ACC112 (cell line): ENCODE measurements around the gene PTPRN2.

Experiments used
- H2AFZ ChIP-seq: fragments of 200-600 bp; sonication (generic); one replicate; pipeline ENCODE4 v1.6.0; 2017; ENCODE audit warnings: antibody characterized with exemption, low read length; ENCODE audit not compliant: unreplicated experiment
- H3K27ac ChIP-seq: fragments of 200-600 bp; sonication (generic); 2 replicates; pipeline ENCODE4 v1.5.1; 2014; ENCODE audit warnings: low read depth, mild to moderate bottlenecking, antibody characterized with exemption, low read length, moderate library complexity
- H3K27me3 ChIP-seq: fragments of 200-600 bp; sonication (generic); 2 replicates; pipeline ENCODE4 v1.6.1; 2014; ENCODE audit warnings: mild to moderate bottlenecking, antibody characterized with exemption, low read length, moderate library complexity, mixed read lengths; ENCODE audit not compliant: insufficient read depth
- H3K36me3 ChIP-seq: fragments of 200-600 bp; sonication (generic); 2 replicates; pipeline ENCODE4 v1.6.1; 2016; ENCODE audit warnings: mild to moderate bottlenecking, antibody characterized with exemption, low read length, moderate library complexity, mixed read lengths; ENCODE audit not compliant: insufficient read depth
- H3K4me1 ChIP-seq: fragments of 200-600 bp; sonication (generic); one replicate; pipeline ENCODE4 v1.6.1; 2016; ENCODE audit warnings: low read length, mixed read lengths; ENCODE audit not compliant: insufficient read depth, unreplicated experiment, control insufficient read depth
- H3K4me3 ChIP-seq: fragments of 200-600 bp; sonication (generic); 2 replicates; pipeline ENCODE4 v1.5.1; 2014; ENCODE audit warnings: mild to moderate bottlenecking, low read depth, low read length
- H3K79me2 ChIP-seq: fragments of 200-600 bp; sonication (generic); one replicate; pipeline ENCODE4 v1.6.0; 2016; ENCODE audit warnings: low read length; ENCODE audit not compliant: control insufficient read depth, unreplicated experiment, insufficient read depth

The PTPRN2 gene

GRCh38 chr7:157955348-157955999, 632.1 kb downstream of the PTPRN2 start:
- H3K27me3 ChIP-seq, result no peaks in the 10 kb centered on the region
- no peak overlapping the region for H2AFZ ChIP-seq
- no peak overlapping the region for H3K27ac ChIP-seq
- no peaks in the 10 kb centered on the region for H3K4me1 ChIP-seq
- H3K79me2 ChIP-seq, result no peaks in the 10 kb centered on the region
- H3K4me3 ChIP-seq, result no peak overlapping the region
- no peaks in the 10 kb centered on the region for H3K36me3 ChIP-seq

- no peak overlapping the region for H3K27ac ChIP-seq
- no peaks in the 10 kb centered on the region for H3K36me3 ChIP-seq
- H3K27me3 ChIP-seq, result no peaks in the 10 kb centered on the region
- H3K4me3 ChIP-seq, result no peak overlapping the region
- H2AFZ ChIP-seq, result no peak overlapping the region
- no peaks in the 10 kb centered on the region for H3K79me2 ChIP-seq
- no peaks in the 10 kb centered on the region for H3K4me1 ChIP-seq
Observed at GRCh38 chr7:157954901-157955300, 632.7 kb downstream of the PTPRN2 start.

GRCh38 chr7:157952841-157953645, 634.6 kb downstream of the PTPRN2 start:
- no peaks in the 10 kb centered on the region for H3K27me3 ChIP-seq
- H3K4me1 ChIP-seq, result no peaks in the 10 kb centered on the region
- H2AFZ ChIP-seq, result no peak overlapping the region
- H3K4me3 ChIP-seq, result no peak overlapping the region
- H3K79me2 ChIP-seq, result no peaks in the 10 kb centered on the region
- H3K36me3 ChIP-seq, result no peaks in the 10 kb centered on the region
- H3K27ac ChIP-seq, result no peak overlapping the region

GRCh38 chr7:157952050-157952667, 635.5 kb downstream of the PTPRN2 start:
- no peak overlapping the region for H2AFZ ChIP-seq
- no peaks in the 10 kb centered on the region for H3K4me1 ChIP-seq
- H3K27ac ChIP-seq, result no peak overlapping the region
- H3K4me3 ChIP-seq, result no peak overlapping the region
- no peaks in the 10 kb centered on the region for H3K79me2 ChIP-seq
- H3K27me3 ChIP-seq, result no peaks in the 10 kb centered on the region
- no peaks in the 10 kb centered on the region for H3K36me3 ChIP-seq

GRCh38 chr7:157951300-157952049, 636.1 kb downstream of the PTPRN2 start:
- H3K79me2 ChIP-seq, result no peaks in the 10 kb centered on the region
- H3K4me1 ChIP-seq, result no peaks in the 10 kb centered on the region
- no peak overlapping the region for H3K27ac ChIP-seq
- no peaks in the 10 kb centered on the region for H3K27me3 ChIP-seq
- H3K36me3 ChIP-seq, result no peaks in the 10 kb centered on the region
- H2AFZ ChIP-seq, result no peak overlapping the region
- H3K4me3 ChIP-seq, result no peak overlapping the region

GRCh38 chr7:157949711-157950110, 637.9 kb downstream of the PTPRN2 start:
- Histone ChIP-seq H3K4me3 (no peak overlapping the region), H3K27ac (no peak overlapping the region), H3K79me2 (no peaks in the 10 kb centered on the region), H3K36me3 (no peaks in the 10 kb centered on the region), H3K4me1 (no peaks in the 10 kb centered on the region), H3K27me3 (no peaks in the 10 kb centered on the region), H2AFZ (no peak overlapping the region)

GRCh38 chr7:157947504-157947903, 640.1 kb downstream of the PTPRN2 start:
- no peak overlapping the region for H2AFZ ChIP-seq
- no peaks in the 10 kb centered on the region for H3K27me3 ChIP-seq
- no peak overlapping the region for H3K4me3 ChIP-seq
- H3K4me1 ChIP-seq, result no peaks in the 10 kb centered on the region
- H3K36me3 ChIP-seq, result no peaks in the 10 kb centered on the region
- H3K79me2 ChIP-seq, result no peaks in the 10 kb centered on the region
- H3K27ac ChIP-seq, result no peak overlapping the region

- Histone ChIP-seq H3K27ac (no peak overlapping the region), H3K27me3 (no peaks in the 10 kb centered on the region), H3K4me3 (no peak overlapping the region), H3K79me2 (no peaks in the 10 kb centered on the region), H3K36me3 (no peaks in the 10 kb centered on the region), H3K4me1 (no peaks in the 10 kb centered on the region), H2AFZ (no peak overlapping the region)
Observed at GRCh38 chr7:157946398-157947060, 641.1 kb downstream of the PTPRN2 start.

- no peaks in the 10 kb centered on the region for H3K79me2 ChIP-seq
- no peaks in the 10 kb centered on the region for H3K4me1 ChIP-seq
Observed at GRCh38 chr7:157945401-157945800, 642.2 kb downstream of the PTPRN2 start.

GRCh38 chr7:157944734-157945291, 642.8 kb downstream of the PTPRN2 start:
- Histone ChIP-seq H2AFZ (no peak overlapping the region), H3K4me3 (no peak overlapping the region), H3K4me1 (no peaks in the 10 kb centered on the region), H3K79me2 (no peaks in the 10 kb centered on the region), H3K27ac (no peak overlapping the region), H3K27me3 (no peaks in the 10 kb centered on the region), H3K36me3 (no peaks in the 10 kb centered on the region)

More at GRCh38 chr7:157945401-157945800, 642.2 kb downstream of the PTPRN2 start:
- Histone ChIP-seq H3K4me3 (no peak overlapping the region), H3K36me3 (no peaks in the 10 kb centered on the region), H3K27ac (no peak overlapping the region), H3K27me3 (no peaks in the 10 kb centered on the region), H2AFZ (no peak overlapping the region)
